Thymus (tissue), 11 donors: ENCODE results near the gene POF1B. TPM values are rescaled to one million over a fixed set of nuclear protein-coding genes. Genes with fewer than 3 reads are reported as not detected.
A peak's percentile ranks its signal among the peaks of the same experiment; 100 is the strongest.
"Not testable (repeated sequence)": the region's sequence is repeated elsewhere in the genome, so short reads cannot be mapped to it uniquely, and the experiment has no call there.

ENCODE experiments used
- DNase-seq, 9 donors: peaks; one replicate each; pipeline ENCODE4 v3.0.0-alpha.2; 2013; ENCODE audit warnings: low spot score in 9 of 9, low read depth in 6 of 9, missing footprints in 1 of 9
- H3K27ac ChIP-seq, 2 donors: one replicate each; pipeline ENCODE4 v1.5.1; 2013; ENCODE audit warnings: control low read depth in 1 of 2, low read depth in 1 of 2, low read length in 1 of 2, mild to moderate bottlenecking in 1 of 2, moderate library complexity in 1 of 2
- H3K27me3 ChIP-seq, 2 donors: one replicate each; pipeline ENCODE4 v1.5.1; 2013; ENCODE audit warnings: low read length in 1 of 2; ENCODE audit not compliant: control insufficient read depth in 2 of 2, insufficient read depth in 1 of 2
- H3K36me3 ChIP-seq, 2 donors: one replicate each; pipeline ENCODE4 v1.5.1; 2013; ENCODE audit warnings: low read length in 1 of 2, mild to moderate bottlenecking in 1 of 2, moderate library complexity in 1 of 2; ENCODE audit not compliant: control insufficient read depth in 2 of 2, insufficient read depth in 2 of 2
- H3K4me1 ChIP-seq, 2 donors: one replicate each; pipeline ENCODE4 v1.5.1; 2013; ENCODE audit warnings: low read length in 2 of 2; ENCODE audit not compliant: control insufficient read depth in 2 of 2, insufficient read depth in 2 of 2
- H3K4me3 ChIP-seq, 2 donors: one replicate each; pipeline ENCODE4 v1.5.1; 2013; ENCODE audit warnings: low read length in 2 of 2, control low read depth in 1 of 2, mild to moderate bottlenecking in 1 of 2
- H3K9me3 ChIP-seq, 2 donors: one replicate each; pipeline ENCODE4 v1.5.1; 2013; ENCODE audit warnings: low read length in 1 of 2, mild to moderate bottlenecking in 1 of 2; ENCODE audit not compliant: control insufficient read depth in 2 of 2, insufficient read depth in 1 of 2
- WGBS: extraction: QIAGEN DNeasy Blood & Tissue Kit; methylation state at CpG from one replicate; pipeline ENCODE4 v1.1.7; 2013; 5-methylcytosine and 5-hydroxymethylcytosine counted together
- polyA plus RNA-seq: library from polyadenylated mRNA; stranded (reverse); fragments of 200-250 nt; gene quantifications from one replicate; pipeline ENCODE4 v1.2.3, GENCODE V29; 2013
- total RNA-seq: library from RNA; stranded (reverse); fragments of 120-200 nt; gene quantifications from one replicate; pipeline ENCODE4 v1.2.4, GENCODE V29; 2013
- donor health status: healthy.

POF1B gene
- total and polyA plus RNA-seq, 2 donors, result 0.14 to 1.9 TPM

- H3K9me3 ChIP-seq, H3K4me3 ChIP-seq, DNase-seq, H3K27ac ChIP-seq, H3K36me3 ChIP-seq, H3K27me3 ChIP-seq, H3K4me1 ChIP-seq: not testable (repeated sequence)
- WGBS, result 75% methylated on average over 6 of the region's 6 CpGs
Observed at GRCh38 chrX:85285286-85285685, 94.2 kb downstream of the POF1B start.

GRCh38 chrX:85244450-85245211 is 134.8 kb downstream of the POF1B start:
- H3K36me3 ChIP-seq, result no peaks in the 10 kb centered on the region
- 0% methylated on average over 42 of the region's 42 CpGs for WGBS
- H3K27me3 ChIP-seq, result no peaks in the 10 kb centered on the region
- H3K27ac ChIP-seq, result peak overlapping the region; percentile 10 to 86
- no peaks in the 10 kb centered on the region for H3K4me1 ChIP-seq
- peak overlapping the region; percentile 71 to 85 for H3K4me3 ChIP-seq
- H3K9me3 ChIP-seq, result peaks cover 0 to 5% of the 10 kb centered on the region in 2 donors
- DNase-seq, result peak in 7 of 9 donors; percentile 12 to 63 (median 30)

- peak within 1 kb of the TSS; percentile 10 to 86 for H3K27ac ChIP-seq
- DNase-seq, result peak; percentile 22 to 84 (median 60)
- WGBS, result under 1% methylated on average over 62 of the region's 65 CpGs
Observed at GRCh38 chrX:85243761-85244449, 135.6 kb downstream of the POF1B start, which contains the start of the genes SATL1 and ZNF711. TSS of gene SATL1 (minus strand) at chrX:85243779. CDS start at chrX:85108968, 134,811 bp downstream. TSS of gene ZNF711 (plus strand) at chrX:85243991. CDS start at chrX:85247573, 3,582 bp downstream.

GRCh38 chrX:85243155-85243554 is 136.3 kb downstream of the POF1B start:
- peaks cover 0 to 5% of the 10 kb centered on the region in 2 donors for H3K9me3 ChIP-seq
- H3K36me3 ChIP-seq, result no peaks in the 10 kb centered on the region
- no peak overlapping the region for H3K27ac ChIP-seq
- peak overlapping the region; percentile 71 to 85 for H3K4me3 ChIP-seq
- no peaks in the 10 kb centered on the region for H3K4me1 ChIP-seq
- no peaks in the 10 kb centered on the region for H3K27me3 ChIP-seq
- peak in 2 of 9 donors; percentile 5 to 11 for DNase-seq
- WGBS, result 49% methylated on average over 2 of the region's 2 CpGs

More at GRCh38 chrX:85243761-85244449, 135.6 kb downstream of the POF1B start, which contains the start of the genes SATL1 and ZNF711:
- H3K4me1 ChIP-seq, result no peaks in the 10 kb centered on the region
- no peaks in the 10 kb centered on the region for H3K36me3 ChIP-seq
- H3K27me3 ChIP-seq, result no peaks in the 10 kb centered on the region
- H3K4me3 ChIP-seq, result peak within 1 kb of the TSS; percentile 71 to 85
- peaks cover 0 to 5% of the 10 kb centered on the region in 2 donors for H3K9me3 ChIP-seq

Other genes with a start within 250 kb of the POF1B start
- gene SATL1, start 135.9 kb downstream of the POF1B start, total RNA-seq, result 0.09 TPM
- 0.02 TPM for gene SATL1, start 135.9 kb downstream of the POF1B start, polyA plus RNA-seq
- 21.1 TPM for gene ZNF711, start 135.7 kb downstream of the POF1B start, total RNA-seq
- gene ZNF711, start 135.7 kb downstream of the POF1B start, polyA plus RNA-seq, result 20.6 TPM